Mucosa of stomach (tissue), 1 donor: ENCODE results near the gene MACROD2.

Source experiments
- H3K27me3 ChIP-seq: one replicate; pipeline ENCODE4 v1.7.0; 2013; ENCODE audit warnings: mild to moderate bottlenecking, low read length; ENCODE audit not compliant: control insufficient read depth, insufficient read depth
- H3K36me3 ChIP-seq: one replicate; pipeline ENCODE4 v1.7.0; 2013; ENCODE audit warnings: low read length; ENCODE audit not compliant: control insufficient read depth, insufficient read depth
- H3K4me1 ChIP-seq: one replicate; pipeline ENCODE4 v1.7.0; 2013; ENCODE audit warnings: mild to moderate bottlenecking, low read length; ENCODE audit not compliant: control insufficient read depth, insufficient read depth
- H3K4me3 ChIP-seq: one replicate; pipeline ENCODE4 v1.7.0; 2013; ENCODE audit warnings: low read length
- H3K9ac ChIP-seq: one replicate; pipeline ENCODE4 v1.7.0; 2013; ENCODE audit warnings: mild to moderate bottlenecking, low read length, moderate library complexity
- H3K9me3 ChIP-seq: one replicate; pipeline ENCODE4 v1.7.0; 2013; ENCODE audit warnings: mild to moderate bottlenecking, low read length, moderate library complexity; ENCODE audit not compliant: control insufficient read depth
- donor health status: Pancreatic carcinoma.

MACROD2 gene

DNA sequence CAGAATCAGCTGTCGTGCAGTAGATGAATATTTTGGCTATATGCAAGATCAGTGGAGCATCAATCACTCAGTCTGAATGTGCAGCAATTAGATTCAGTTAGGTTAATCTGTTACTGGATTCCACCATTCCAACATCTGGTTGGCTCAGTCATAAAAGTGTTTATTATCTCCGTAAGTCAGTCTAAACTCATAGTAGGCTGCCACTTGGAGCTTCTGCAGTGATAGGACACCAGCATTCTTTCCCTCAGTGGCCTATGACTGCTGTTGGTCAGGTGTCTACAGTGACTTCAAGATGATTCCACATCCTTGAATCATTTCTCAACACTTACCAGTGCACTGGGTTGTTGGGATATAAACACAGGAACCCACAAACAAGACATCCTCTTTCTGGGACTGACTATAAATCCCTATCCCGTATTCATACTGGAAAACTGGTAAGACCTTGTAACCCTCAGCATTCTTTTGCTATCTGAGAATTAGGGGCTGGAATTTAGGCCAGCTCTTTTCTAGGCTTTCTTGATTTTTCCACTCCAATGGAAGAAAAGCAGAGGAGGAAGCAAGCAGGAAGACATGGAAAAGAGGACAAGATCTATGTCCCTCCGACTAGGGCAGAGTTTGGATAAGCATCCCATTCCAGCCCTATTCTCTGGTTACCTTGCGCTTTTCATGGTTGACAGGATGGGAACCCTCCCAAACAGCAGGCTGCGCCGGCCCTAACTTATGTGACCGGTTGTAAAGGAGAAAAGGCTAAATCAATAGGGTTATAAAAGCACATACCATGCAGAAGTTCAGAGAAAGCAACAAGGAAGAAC, 1658.3 kb downstream of the MACROD2 start:
- no peaks in the 10 kb centered on the region for H3K9me3 ChIP-seq
- no peak overlapping the region for H3K4me3 ChIP-seq
- no peaks in the 10 kb centered on the region for H3K4me1 ChIP-seq
- H3K27me3 ChIP-seq = no peaks in the 10 kb centered on the region
- H3K9ac ChIP-seq = no peak overlapping the region
- no peaks in the 10 kb centered on the region for H3K36me3 ChIP-seq

DNA sequence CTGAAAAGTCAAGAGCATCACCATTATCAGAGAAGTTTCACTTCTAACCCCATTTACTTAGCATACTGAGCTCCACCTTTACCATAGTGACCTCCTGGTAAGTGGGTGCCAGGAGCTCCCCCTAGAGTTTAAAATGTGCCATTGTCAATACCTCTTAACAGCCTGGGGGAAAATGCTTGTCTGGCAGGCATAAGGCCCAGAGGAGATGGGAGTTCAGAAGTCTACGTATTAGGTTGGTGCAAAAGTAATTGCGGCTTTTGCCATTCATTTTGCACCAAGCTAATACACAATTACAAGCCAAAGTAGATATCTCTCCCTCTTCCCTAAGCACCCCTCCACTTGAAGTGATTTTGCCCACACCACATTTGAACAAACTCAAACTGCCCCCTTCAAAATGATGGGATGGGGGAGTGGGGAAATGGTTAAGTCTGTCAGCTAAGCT, 1658.9 kb downstream of the MACROD2 start:
- Histone ChIP-seq H3K27me3 (no peaks in the 10 kb centered on the region), H3K4me1 (no peaks in the 10 kb centered on the region), H3K36me3 (no peaks in the 10 kb centered on the region), H3K4me3 (no peak overlapping the region), H3K9me3 (no peaks in the 10 kb centered on the region), H3K9ac (no peak overlapping the region)

DNA sequence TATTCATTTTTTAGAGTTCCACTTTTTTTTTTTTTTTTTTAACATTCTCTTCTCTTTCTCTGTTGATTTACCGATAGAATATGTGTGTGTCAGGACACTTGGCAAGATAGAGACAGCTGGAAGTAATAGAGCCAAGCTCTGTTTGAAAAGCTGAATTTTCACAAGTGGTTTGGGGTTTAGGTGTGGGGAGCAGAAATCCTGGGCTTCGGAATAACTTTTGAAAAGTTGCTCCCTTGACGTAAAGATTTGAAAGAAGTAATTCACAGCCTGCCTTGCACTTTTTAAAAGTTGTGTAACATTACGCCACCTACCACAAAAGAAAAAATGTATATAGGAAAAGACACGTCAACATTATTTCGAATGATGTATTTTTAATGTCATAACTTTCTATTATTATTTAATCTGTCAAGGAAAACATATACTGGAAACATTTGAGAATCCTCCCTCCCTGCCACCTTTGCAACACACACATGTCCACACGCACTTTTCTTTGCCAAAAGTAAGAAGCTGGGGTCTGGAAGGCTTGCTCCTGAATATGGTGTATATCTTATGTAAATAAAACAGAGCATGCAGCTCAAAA, 1660.1 kb downstream of the MACROD2 start:
- H3K36me3 ChIP-seq = no peaks in the 10 kb centered on the region
- H3K9me3 ChIP-seq = no peaks in the 10 kb centered on the region
- H3K4me3 ChIP-seq = no peak overlapping the region
- no peaks in the 10 kb centered on the region for H3K27me3 ChIP-seq
- no peak overlapping the region for H3K9ac ChIP-seq
- no peaks in the 10 kb centered on the region for H3K4me1 ChIP-seq

DNA sequence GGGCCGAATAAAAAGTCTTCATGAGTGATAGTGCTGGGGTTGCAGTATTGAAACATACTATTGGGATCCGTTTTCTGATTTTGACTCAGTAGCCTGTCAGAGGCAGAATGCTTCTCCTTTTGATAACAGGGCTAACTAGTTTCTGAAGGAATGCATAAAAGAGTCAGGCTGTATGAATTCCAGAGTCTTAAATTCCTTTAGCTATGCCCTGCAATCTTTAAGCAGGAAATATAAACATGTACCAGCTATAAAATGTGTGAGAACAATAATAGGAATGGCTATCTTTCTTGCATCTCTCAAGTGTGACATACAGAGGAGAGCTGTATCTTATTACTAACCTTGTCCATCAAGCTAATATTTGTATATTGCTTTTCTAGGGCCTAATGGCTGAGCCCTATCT, 1660.8 kb downstream of the MACROD2 start:
- Histone ChIP-seq H3K9ac (no peak overlapping the region), H3K4me3 (no peak overlapping the region), H3K4me1 (no peaks in the 10 kb centered on the region), H3K36me3 (no peaks in the 10 kb centered on the region), H3K9me3 (no peaks in the 10 kb centered on the region), H3K27me3 (no peaks in the 10 kb centered on the region)

DNA sequence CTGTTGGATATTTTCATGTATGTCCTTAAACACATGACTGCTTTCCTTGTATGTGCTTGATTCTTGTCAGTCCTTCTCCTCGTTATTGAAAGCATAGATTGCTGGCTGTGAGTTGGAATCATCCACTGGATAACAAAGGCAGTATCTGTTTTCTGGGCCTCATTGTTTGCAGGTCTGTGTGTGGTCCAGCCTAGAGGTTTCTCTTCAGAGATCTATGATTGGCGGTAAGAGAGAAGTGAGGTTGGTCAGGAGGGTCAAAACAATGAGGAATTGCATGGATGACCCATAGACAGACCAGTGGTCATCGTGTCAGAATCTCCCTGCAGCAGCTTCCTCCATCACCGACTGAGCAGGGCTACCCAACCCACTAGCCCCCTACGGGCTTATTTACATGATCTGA, 1663.0 kb downstream of the MACROD2 start:
- Histone ChIP-seq H3K9me3 (no peaks in the 10 kb centered on the region), H3K36me3 (no peaks in the 10 kb centered on the region), H3K27me3 (no peaks in the 10 kb centered on the region), H3K4me3 (no peak overlapping the region), H3K9ac (no peak overlapping the region), H3K4me1 (no peaks in the 10 kb centered on the region)

GRCh38 chr20:15673206-15673605, 1677.9 kb downstream of the MACROD2 start:
- H3K36me3 ChIP-seq = no peaks in the 10 kb centered on the region
- H3K4me3 ChIP-seq = no peak overlapping the region
- no peaks in the 10 kb centered on the region for H3K9me3 ChIP-seq
- no peaks in the 10 kb centered on the region for H3K27me3 ChIP-seq
- no peaks in the 10 kb centered on the region for H3K4me1 ChIP-seq
- H3K9ac ChIP-seq = no peak overlapping the region

DNA sequence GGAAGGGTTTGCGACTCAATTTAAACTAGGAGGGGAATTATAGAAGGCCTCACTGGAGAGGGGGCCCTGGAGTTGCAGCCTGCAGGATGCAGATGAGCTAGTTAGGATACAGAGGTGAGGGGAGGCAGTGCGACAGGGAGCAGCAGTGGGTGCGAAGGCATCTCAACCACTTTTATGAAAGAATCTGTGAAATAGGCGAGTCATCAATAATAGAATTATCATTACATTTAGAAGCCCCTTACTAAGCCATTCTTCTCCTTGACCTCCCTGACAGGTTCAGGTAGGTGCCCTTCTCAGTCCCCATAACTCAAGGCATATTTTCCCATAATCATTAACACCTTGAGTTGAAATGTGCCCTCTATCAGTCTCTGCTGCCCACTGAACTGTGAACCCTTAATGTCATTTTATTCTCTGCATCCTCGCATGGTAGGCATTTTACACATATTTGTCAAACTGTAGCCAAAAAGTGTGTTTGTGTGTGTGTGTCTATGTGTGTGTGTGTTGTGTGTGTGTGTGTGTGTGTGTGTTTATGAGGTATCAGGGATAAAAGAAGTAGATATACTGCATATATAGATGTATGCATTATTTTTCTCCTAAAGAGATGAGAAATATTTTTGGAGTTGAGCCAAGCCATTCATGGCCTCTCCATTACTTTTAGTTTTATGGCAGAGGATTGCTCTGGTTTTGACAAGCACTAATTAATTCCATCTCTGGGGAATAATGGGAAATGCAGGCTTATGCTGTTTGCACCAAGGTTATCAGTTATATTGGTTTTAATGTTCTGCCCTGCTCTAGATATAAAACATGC, 1679.1 kb downstream of the MACROD2 start:
- Histone ChIP-seq H3K36me3 (no peaks in the 10 kb centered on the region), H3K4me1 (no peaks in the 10 kb centered on the region), H3K27me3 (no peaks in the 10 kb centered on the region)

GRCh38 chr20:15675061-15675514, 1679.8 kb downstream of the MACROD2 start:
- Histone ChIP-seq H3K36me3 (no peaks in the 10 kb centered on the region), H3K9me3 (no peaks in the 10 kb centered on the region), H3K9ac (no peak overlapping the region), H3K4me3 (no peak overlapping the region), H3K4me1 (no peaks in the 10 kb centered on the region), H3K27me3 (no peaks in the 10 kb centered on the region)

More for the DNA sequence above, 1679.1 kb downstream of the MACROD2 start:
- Histone ChIP-seq H3K9me3 (no peaks in the 10 kb centered on the region), H3K4me3 (no peak overlapping the region), H3K9ac (no peak overlapping the region)

GRCh38 chr20:15675813-15676484, 1680.6 kb downstream of the MACROD2 start:
- Histone ChIP-seq H3K27me3 (no peaks in the 10 kb centered on the region), H3K9me3 (no peaks in the 10 kb centered on the region), H3K36me3 (no peaks in the 10 kb centered on the region), H3K4me3 (no peak overlapping the region), H3K9ac (no peak overlapping the region), H3K4me1 (no peaks in the 10 kb centered on the region)

GRCh38 chr20:15676815-15677214, 1681.5 kb downstream of the MACROD2 start:
- H3K4me1 ChIP-seq = no peaks in the 10 kb centered on the region
- H3K9ac ChIP-seq = no peak overlapping the region
- no peaks in the 10 kb centered on the region for H3K36me3 ChIP-seq
- no peaks in the 10 kb centered on the region for H3K27me3 ChIP-seq
- H3K9me3 ChIP-seq = no peaks in the 10 kb centered on the region
- H3K4me3 ChIP-seq = no peak overlapping the region

- H3K36me3 ChIP-seq = no peaks in the 10 kb centered on the region
- no peak overlapping the region for H3K4me3 ChIP-seq
- H3K27me3 ChIP-seq = no peaks in the 10 kb centered on the region
- H3K9me3 ChIP-seq = no peaks in the 10 kb centered on the region
- H3K4me1 ChIP-seq = no peaks in the 10 kb centered on the region
- H3K9ac ChIP-seq = no peak overlapping the region
These were observed 1687.4 kb downstream of the MACROD2 start for GRCh38 chr20:15682690-15683089.
